Measurements from ENCODE around the gene FBN1.

Gene FBN1

GRCh38 chr15:48467801-48468200 is 177.7 kb downstream of the FBN1 start:
- Histone ChIP-seq H3K9me3 (ENCODE audit: low read length) (no peaks in the 10 kb centered on the region), H3K4me3 (ENCODE audit: low read length) (no peak overlapping the region), H3K27me3 (ENCODE audit: insufficient read depth, low read length) (no peaks in the 10 kb centered on the region), H3K36me3 (ENCODE audit: insufficient read depth, low read length) (peaks cover 39% of the 10 kb centered on the region), H3K4me1 (ENCODE audit: insufficient read depth, low read length) (no peaks in the 10 kb centered on the region), H2AFZ (ENCODE audit: low read depth, low read length) (no peak overlapping the region)

DNA sequence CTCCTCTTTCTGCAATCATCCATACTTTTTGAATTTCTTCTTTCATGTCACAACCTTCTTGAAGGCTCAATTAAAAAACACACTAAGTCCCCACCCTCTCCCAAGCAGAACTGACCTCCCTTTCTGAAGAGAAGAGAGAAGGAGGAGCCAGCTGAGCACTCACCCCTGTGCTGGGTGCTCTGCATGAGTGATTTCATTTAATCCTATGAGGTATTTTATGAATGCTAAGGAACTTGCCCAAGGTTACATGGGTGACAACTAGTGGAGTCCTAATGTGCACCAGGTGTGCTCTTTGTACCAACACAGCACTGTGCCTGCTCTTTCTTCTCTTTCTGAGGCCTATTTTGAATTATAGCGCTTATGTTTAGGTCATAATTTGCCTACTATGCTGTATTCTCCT is 178.7 kb downstream of the FBN1 start:
- Histone ChIP-seq H3K4me3 (ENCODE audit: low read length) (no peak overlapping the region), H3K36me3 (ENCODE audit: insufficient read depth, low read length) (peaks cover 40% of the 10 kb centered on the region), H3K27me3 (ENCODE audit: insufficient read depth, low read length) (no peaks in the 10 kb centered on the region), H2AFZ (ENCODE audit: low read depth, low read length) (no peak overlapping the region), H3K4me1 (ENCODE audit: insufficient read depth, low read length) (no peaks in the 10 kb centered on the region), H3K9me3 (ENCODE audit: low read length) (no peaks in the 10 kb centered on the region)

GRCh38 chr15:48466079-48466478 is 179.4 kb downstream of the FBN1 start:
- no peaks in the 10 kb centered on the region for H3K4me1 ChIP-seq (ENCODE audit: insufficient read depth, low read length)
- H3K27me3 ChIP-seq (ENCODE audit: insufficient read depth, low read length) = no peaks in the 10 kb centered on the region
- H3K36me3 ChIP-seq (ENCODE audit: insufficient read depth, low read length) = peaks cover 40% of the 10 kb centered on the region
- H3K4me3 ChIP-seq (ENCODE audit: low read length) = no peak overlapping the region
- H3K9me3 ChIP-seq (ENCODE audit: low read length) = no peaks in the 10 kb centered on the region
- H2AFZ ChIP-seq (ENCODE audit: low read depth, low read length) = no peak overlapping the region

- Histone ChIP-seq H2AFZ (ENCODE audit: low read depth, low read length) (no peak overlapping the region), H3K27me3 (ENCODE audit: insufficient read depth, low read length) (no peaks in the 10 kb centered on the region), H3K4me1 (ENCODE audit: insufficient read depth, low read length) (no peaks in the 10 kb centered on the region), H3K9me3 (ENCODE audit: low read length) (no peaks in the 10 kb centered on the region), H3K4me3 (ENCODE audit: low read length) (no peak overlapping the region), H3K36me3 (ENCODE audit: insufficient read depth, low read length) (peaks cover 40% of the 10 kb centered on the region)
These were observed 180.1 kb downstream of the FBN1 start for GRCh38 chr15:48465410-48465809.

DNA sequence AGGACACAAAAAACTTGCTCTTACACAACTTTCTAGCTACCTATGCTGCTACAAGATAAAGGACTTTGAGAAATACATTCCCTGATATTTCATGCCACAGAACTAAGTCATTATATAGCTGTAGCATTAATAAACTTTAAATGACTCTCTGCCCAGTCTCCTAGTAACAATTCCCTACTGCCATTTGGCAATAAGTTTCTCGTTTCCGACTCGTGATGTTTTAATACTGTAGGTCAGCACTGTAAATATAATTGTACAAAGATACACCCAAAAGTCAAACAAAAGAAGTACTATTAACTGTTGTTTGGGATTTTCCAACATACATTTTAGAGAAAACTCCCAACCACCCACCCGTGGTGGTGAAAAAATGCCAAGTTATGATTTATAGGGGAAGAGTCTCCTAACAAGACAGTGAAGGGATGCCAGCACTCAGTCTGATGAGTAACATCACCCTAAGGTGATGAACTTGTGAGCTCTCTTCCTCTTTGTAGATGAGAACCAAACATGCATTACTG is 182.1 kb downstream of the FBN1 start:
- Histone ChIP-seq H3K9me3 (ENCODE audit: low read length) (no peaks in the 10 kb centered on the region), H3K4me3 (ENCODE audit: low read length) (no peak overlapping the region), H3K36me3 (ENCODE audit: insufficient read depth, low read length) (peaks cover 36% of the 10 kb centered on the region), H3K4me1 (ENCODE audit: insufficient read depth, low read length) (no peaks in the 10 kb centered on the region), H2AFZ (ENCODE audit: low read depth, low read length) (no peak overlapping the region), H3K27me3 (ENCODE audit: insufficient read depth, low read length) (no peaks in the 10 kb centered on the region)

DNA sequence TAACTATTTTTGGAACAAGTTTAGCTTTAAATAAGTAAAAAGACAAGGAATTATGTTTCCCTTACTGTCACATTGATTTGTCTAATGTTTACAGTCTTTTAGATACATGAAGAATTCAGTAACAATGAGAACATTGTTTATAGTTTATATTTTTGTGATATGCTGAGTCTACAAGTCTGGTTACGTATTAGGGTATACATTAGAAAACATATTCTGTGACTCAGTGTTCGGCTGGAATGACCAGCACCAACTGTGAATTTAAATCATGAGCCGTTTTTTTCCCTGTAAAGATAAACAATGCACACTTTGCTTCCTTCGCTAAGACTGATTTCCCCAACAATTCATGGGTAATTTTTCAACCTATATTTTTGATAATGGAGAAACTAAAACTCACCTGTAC is 182.8 kb downstream of the FBN1 start:
- no peaks in the 10 kb centered on the region for H3K4me1 ChIP-seq (ENCODE audit: insufficient read depth, low read length)
- H3K4me3 ChIP-seq (ENCODE audit: low read length) = no peak overlapping the region
- H3K9me3 ChIP-seq (ENCODE audit: low read length) = no peaks in the 10 kb centered on the region
- H3K27me3 ChIP-seq (ENCODE audit: insufficient read depth, low read length) = no peaks in the 10 kb centered on the region
- no peak overlapping the region for H2AFZ ChIP-seq (ENCODE audit: low read depth, low read length)
- peaks cover 34% of the 10 kb centered on the region for H3K36me3 ChIP-seq (ENCODE audit: insufficient read depth, low read length)

- Histone ChIP-seq H2AFZ (ENCODE audit: low read depth, low read length) (no peak overlapping the region), H3K9me3 (ENCODE audit: low read length) (no peaks in the 10 kb centered on the region), H3K4me1 (ENCODE audit: insufficient read depth, low read length) (no peaks in the 10 kb centered on the region), H3K4me3 (ENCODE audit: low read length) (no peak overlapping the region), H3K36me3 (ENCODE audit: insufficient read depth, low read length) (peaks cover 17% of the 10 kb centered on the region), H3K27me3 (ENCODE audit: insufficient read depth, low read length) (no peaks in the 10 kb centered on the region)
These were observed 185.7 kb downstream of the FBN1 start for GRCh38 chr15:48459571-48460442.

DNA sequence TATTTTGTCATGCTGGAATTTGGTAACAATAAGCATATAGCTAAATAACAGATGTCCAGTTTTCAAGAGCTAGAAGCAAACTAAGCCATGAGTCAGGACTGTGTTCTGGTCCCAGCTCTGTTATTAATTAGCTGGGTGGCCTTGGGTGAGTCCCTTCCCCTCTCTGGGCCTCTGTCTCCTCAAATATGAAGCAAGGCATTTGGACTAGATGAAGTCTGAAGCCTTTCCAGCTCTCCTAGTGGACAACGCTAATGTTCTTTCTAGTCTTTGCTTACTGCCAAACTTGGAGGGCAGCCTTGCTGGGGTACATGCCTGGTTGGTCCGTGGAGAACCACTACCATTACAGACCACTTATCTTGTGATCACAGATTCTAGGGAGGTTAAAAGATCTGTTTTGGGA is 186.6 kb downstream of the FBN1 start:
- Histone ChIP-seq H3K4me1 (ENCODE audit: insufficient read depth, low read length) (no peaks in the 10 kb centered on the region), H3K36me3 (ENCODE audit: insufficient read depth, low read length) (peaks cover 19% of the 10 kb centered on the region), H3K4me3 (ENCODE audit: low read length) (no peak overlapping the region), H2AFZ (ENCODE audit: low read depth, low read length) (no peak overlapping the region), H3K27me3 (ENCODE audit: insufficient read depth, low read length) (no peaks in the 10 kb centered on the region), H3K9me3 (ENCODE audit: low read length) (no peaks in the 10 kb centered on the region)

GRCh38 chr15:48456134-48456533 is 189.4 kb downstream of the FBN1 start:
- Histone ChIP-seq H3K36me3 (ENCODE audit: insufficient read depth, low read length) (peaks cover 7% of the 10 kb centered on the region), H3K4me1 (ENCODE audit: insufficient read depth, low read length) (no peaks in the 10 kb centered on the region), H3K4me3 (ENCODE audit: low read length) (no peak overlapping the region), H2AFZ (ENCODE audit: low read depth, low read length) (no peak overlapping the region), H3K27me3 (ENCODE audit: insufficient read depth, low read length) (no peaks in the 10 kb centered on the region), H3K9me3 (ENCODE audit: low read length) (no peaks in the 10 kb centered on the region)

DNA sequence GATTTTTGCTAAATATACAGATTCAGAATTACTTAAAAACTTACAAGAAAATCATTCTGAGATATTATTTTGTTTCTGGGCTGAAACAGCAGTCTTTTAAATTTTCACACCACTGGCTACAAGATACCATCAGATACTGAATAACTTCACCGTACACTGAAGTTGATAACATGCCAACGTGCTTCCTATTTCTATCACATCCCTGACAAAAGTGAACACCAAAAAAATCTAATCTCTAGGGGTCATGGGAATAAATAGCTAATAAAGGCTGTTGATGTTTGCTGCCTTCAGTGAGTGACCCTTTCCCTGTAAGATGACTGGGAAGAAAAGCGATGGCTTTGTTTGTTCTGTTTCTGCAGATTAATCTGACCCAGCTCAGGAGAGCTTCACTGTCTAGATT is 193.8 kb downstream of the FBN1 start:
- Histone ChIP-seq H3K27me3 (ENCODE audit: insufficient read depth, low read length) (no peaks in the 10 kb centered on the region), H2AFZ (ENCODE audit: low read depth, low read length) (no peak overlapping the region), H3K4me1 (ENCODE audit: insufficient read depth, low read length) (no peaks in the 10 kb centered on the region), H3K36me3 (ENCODE audit: insufficient read depth, low read length) (peaks cover 13% of the 10 kb centered on the region), H3K9me3 (ENCODE audit: low read length) (no peaks in the 10 kb centered on the region), H3K4me3 (ENCODE audit: low read length) (no peak overlapping the region)

DNA sequence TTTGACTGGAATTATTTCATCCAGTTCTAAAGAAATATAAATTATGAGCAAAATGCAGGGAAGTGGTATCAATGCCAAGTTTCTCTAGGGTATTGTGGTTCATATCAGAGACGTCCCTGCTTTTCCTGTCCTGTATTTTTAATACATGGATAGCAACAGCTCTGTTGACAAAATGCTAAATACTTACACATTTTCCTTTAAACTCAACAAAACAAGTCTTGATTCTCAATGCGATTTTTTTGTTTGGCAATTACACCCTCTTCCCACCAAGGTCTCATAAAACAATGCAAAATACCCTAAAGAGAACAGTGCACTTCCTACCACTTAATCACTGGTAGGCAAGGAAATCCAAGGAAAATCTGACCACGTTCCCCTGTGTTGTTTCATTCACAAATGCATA is 194.3 kb downstream of the FBN1 start:
- H3K36me3 ChIP-seq (ENCODE audit: insufficient read depth, low read length) = peaks cover 13% of the 10 kb centered on the region
- no peaks in the 10 kb centered on the region for H3K27me3 ChIP-seq (ENCODE audit: insufficient read depth, low read length)
- no peaks in the 10 kb centered on the region for H3K9me3 ChIP-seq (ENCODE audit: low read length)
- no peak overlapping the region for H2AFZ ChIP-seq (ENCODE audit: low read depth, low read length)
- no peaks in the 10 kb centered on the region for H3K4me1 ChIP-seq (ENCODE audit: insufficient read depth, low read length)
- H3K4me3 ChIP-seq (ENCODE audit: low read length) = no peak overlapping the region

GRCh38 chr15:48449734-48450133 is 195.8 kb downstream of the FBN1 start:
- Histone ChIP-seq H2AFZ (ENCODE audit: low read depth, low read length) (no peak overlapping the region), H3K27me3 (ENCODE audit: insufficient read depth, low read length) (no peaks in the 10 kb centered on the region), H3K4me1 (ENCODE audit: insufficient read depth, low read length) (no peaks in the 10 kb centered on the region), H3K4me3 (ENCODE audit: low read length) (no peak overlapping the region), H3K36me3 (ENCODE audit: insufficient read depth, low read length) (peaks cover 12% of the 10 kb centered on the region), H3K9me3 (ENCODE audit: low read length) (no peaks in the 10 kb centered on the region)

GRCh38 chr15:48447657-48448056 is 197.9 kb downstream of the FBN1 start:
- H3K4me1 ChIP-seq (ENCODE audit: insufficient read depth, low read length) = no peaks in the 10 kb centered on the region
- peaks cover 16% of the 10 kb centered on the region for H3K36me3 ChIP-seq (ENCODE audit: insufficient read depth, low read length)
- no peaks in the 10 kb centered on the region for H3K9me3 ChIP-seq (ENCODE audit: low read length)
- H3K27me3 ChIP-seq (ENCODE audit: insufficient read depth, low read length) = no peaks in the 10 kb centered on the region
- no peak overlapping the region for H3K4me3 ChIP-seq (ENCODE audit: low read length)
- no peak overlapping the region for H2AFZ ChIP-seq (ENCODE audit: low read depth, low read length)

DNA sequence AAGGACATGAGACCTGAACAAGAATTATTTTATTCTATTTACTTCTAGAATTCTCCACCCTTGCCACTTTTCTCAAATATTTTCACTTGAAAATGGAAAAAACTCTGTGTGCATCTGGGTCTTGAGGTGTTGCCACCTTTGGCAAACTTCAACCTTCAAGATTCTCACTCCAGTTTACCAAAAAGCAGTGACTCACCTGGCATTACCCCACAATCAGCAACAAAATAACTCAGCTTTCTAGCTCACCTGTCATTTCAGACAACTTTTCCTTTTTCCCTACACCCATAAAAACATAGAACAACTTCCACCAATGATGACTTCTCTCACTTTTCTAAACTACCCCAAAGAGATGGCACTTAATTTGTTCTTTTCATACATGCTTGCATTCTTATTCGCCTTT is 198.5 kb downstream of the FBN1 start:
- H3K9me3 ChIP-seq (ENCODE audit: low read length) = no peaks in the 10 kb centered on the region
- H3K36me3 ChIP-seq (ENCODE audit: insufficient read depth, low read length) = peaks cover 19% of the 10 kb centered on the region
- no peak overlapping the region for H2AFZ ChIP-seq (ENCODE audit: low read depth, low read length)
- H3K27me3 ChIP-seq (ENCODE audit: insufficient read depth, low read length) = no peaks in the 10 kb centered on the region
- H3K4me3 ChIP-seq (ENCODE audit: low read length) = no peak overlapping the region
- no peaks in the 10 kb centered on the region for H3K4me1 ChIP-seq (ENCODE audit: insufficient read depth, low read length)

All from neuron (in vitro differentiated cells).